Thyroid gland (tissue), 4 donors: ENCODE data around the gene FYN.

Experiments used
- CTCF ChIP-seq, 6 experiments: fragments of 200-600 bp in 3 of 6; fragments of 450-650 bp in 3 of 6; sonication (generic) in 3 of 6; IDR thresholded peaks; one replicate each; pipeline ENCODE4 v1.5.1; 2016 to 2019; ENCODE audit warnings: antibody characterized with exemption in 6 of 6, mild to moderate bottlenecking in 2 of 6, inconsistent platforms in 1 of 6, moderate library complexity in 1 of 6
- POLR2A ChIP-seq, 2 donors: fragments of 450-650 bp; IDR thresholded peaks; one replicate each; pipeline ENCODE4 v1.6.1; 2017; ENCODE audit warnings: antibody characterized with exemption in 2 of 2, mild to moderate bottlenecking in 2 of 2, moderate library complexity in 1 of 2

GRCh38 chr6:111838749-111839484, 34.3 kb downstream of the FYN start:
- no peak for TF ChIP-seq CTCF (IDR thresholded peaks at IDR 0.05)
- TF ChIP-seq POLR2A (IDR thresholded peaks at IDR 0.05), result no peak
